Nephron progenitor cell (in vitro differentiated cells): ENCODE data around the gene INSRR.

Experiments used
- DNase-seq: peaks from one replicate; pipeline ENCODE4 v3.0.0; 2021
- H3K27ac Mint-ChIP-seq: 2 replicates; pipeline ENCODE4 v1.8.0; 2021; ENCODE audit warnings: mild to moderate bottlenecking, moderate library complexity, mixed read lengths
- H3K27me3 Mint-ChIP-seq: 2 replicates; pipeline ENCODE4 v1.8.0; 2021; ENCODE audit warnings: mild to moderate bottlenecking, low read depth, mixed read lengths; ENCODE audit not compliant: poor library complexity
- H3K36me3 Mint-ChIP-seq: 2 replicates; pipeline ENCODE4 v1.8.0; 2021; ENCODE audit warnings: low read depth, mixed read lengths
- H3K4me1 Mint-ChIP-seq: 2 replicates; pipeline ENCODE4 v1.8.0; 2021; ENCODE audit warnings: mixed read lengths
- H3K4me3 Mint-ChIP-seq: 2 replicates; pipeline ENCODE4 v1.8.0; 2021; ENCODE audit warnings: mild to moderate bottlenecking, moderate library complexity, mixed read lengths
- H3K9me3 Mint-ChIP-seq: 2 replicates; pipeline ENCODE4 v1.8.0; 2021; ENCODE audit warnings: mild to moderate bottlenecking, moderate library complexity, mixed read lengths
- TF ChIP-seq, protein P1 (sequence below): fragments of 200-600 bp; sonication (generic); IDR thresholded peaks from 2 replicates; pipeline ENCODE4 v1.5.0; 2021; ENCODE audit warnings: antibody characterized with exemption

The INSRR gene

DNA sequence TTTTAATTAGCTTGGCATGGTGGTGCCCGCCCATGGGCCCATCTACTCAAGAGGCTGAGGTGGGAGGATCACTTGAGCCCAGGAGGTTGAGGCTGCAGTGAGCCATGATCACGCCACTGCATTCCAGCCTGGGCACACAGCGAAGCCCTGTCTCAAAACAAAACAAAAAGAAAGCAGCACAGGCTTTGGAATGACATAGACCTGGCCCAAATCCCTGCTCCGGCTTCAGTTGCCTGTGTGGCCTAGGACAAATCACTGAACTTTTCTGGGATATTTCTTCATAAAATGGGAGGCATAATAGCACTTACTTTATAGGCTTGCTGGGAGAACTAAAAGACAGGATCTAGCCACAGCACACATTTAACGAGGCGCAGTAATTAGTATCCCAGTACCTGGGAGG, 37.0 kb upstream of the INSRR start:
- H3K4me3 Mint-ChIP-seq, result no peak overlapping the region
- peaks cover 68% of the 10 kb centered on the region for H3K4me1 Mint-ChIP-seq
- TF ChIP-seq, protein P1, sequence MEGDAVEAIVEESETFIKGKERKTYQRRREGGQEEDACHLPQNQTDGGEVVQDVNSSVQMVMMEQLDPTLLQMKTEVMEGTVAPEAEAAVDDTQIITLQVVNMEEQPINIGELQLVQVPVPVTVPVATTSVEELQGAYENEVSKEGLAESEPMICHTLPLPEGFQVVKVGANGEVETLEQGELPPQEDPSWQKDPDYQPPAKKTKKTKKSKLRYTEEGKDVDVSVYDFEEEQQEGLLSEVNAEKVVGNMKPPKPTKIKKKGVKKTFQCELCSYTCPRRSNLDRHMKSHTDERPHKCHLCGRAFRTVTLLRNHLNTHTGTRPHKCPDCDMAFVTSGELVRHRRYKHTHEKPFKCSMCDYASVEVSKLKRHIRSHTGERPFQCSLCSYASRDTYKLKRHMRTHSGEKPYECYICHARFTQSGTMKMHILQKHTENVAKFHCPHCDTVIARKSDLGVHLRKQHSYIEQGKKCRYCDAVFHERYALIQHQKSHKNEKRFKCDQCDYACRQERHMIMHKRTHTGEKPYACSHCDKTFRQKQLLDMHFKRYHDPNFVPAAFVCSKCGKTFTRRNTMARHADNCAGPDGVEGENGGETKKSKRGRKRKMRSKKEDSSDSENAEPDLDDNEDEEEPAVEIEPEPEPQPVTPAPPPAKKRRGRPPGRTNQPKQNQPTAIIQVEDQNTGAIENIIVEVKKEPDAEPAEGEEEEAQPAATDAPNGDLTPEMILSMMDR, result no peak
- no peak overlapping the region for H3K27ac Mint-ChIP-seq
- DNase-seq, result no peak
- H3K36me3 Mint-ChIP-seq, result no peaks in the 10 kb centered on the region
- H3K27me3 Mint-ChIP-seq, result peaks cover 31% of the 10 kb centered on the region
- no peaks in the 10 kb centered on the region for H3K9me3 Mint-ChIP-seq

DNA sequence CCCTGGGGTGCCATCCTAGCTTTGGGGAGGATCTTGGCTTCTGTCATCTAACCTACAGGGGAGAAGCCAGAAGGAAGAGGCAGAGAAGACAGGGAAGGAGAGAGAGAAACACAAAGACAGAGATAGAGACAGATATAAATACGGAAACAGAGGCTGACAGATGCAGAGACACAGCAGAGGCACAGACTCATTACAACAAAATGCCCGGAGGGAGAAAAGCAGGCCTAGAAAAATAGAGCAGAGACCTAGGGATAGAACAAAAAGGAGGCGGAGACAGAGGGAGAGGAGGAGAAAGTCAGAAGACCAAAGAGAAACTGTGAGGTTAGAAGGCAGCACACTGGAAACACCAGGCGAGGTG, 36.5 kb upstream of the INSRR start:
- Mint-ChIP-seq H3K36me3 (no peaks in the 10 kb centered on the region), H3K27ac (peak overlapping the region; percentile 38), H3K4me1 (peaks cover 65% of the 10 kb centered on the region), H3K4me3 (no peak overlapping the region), H3K27me3 (peaks cover 36% of the 10 kb centered on the region), H3K9me3 (no peaks in the 10 kb centered on the region)
- TF ChIP-seq, protein P1, result no peak
- no peak for DNase-seq

GRCh38 chr1:156894711-156895454, 36.0 kb upstream of the INSRR start:
- H3K36me3 Mint-ChIP-seq, result no peaks in the 10 kb centered on the region
- peaks cover 42% of the 10 kb centered on the region for H3K27me3 Mint-ChIP-seq
- TF ChIP-seq, protein P1, result no peak
- peaks cover 60% of the 10 kb centered on the region for H3K4me1 Mint-ChIP-seq
- DNase-seq, result no peak
- no peaks in the 10 kb centered on the region for H3K9me3 Mint-ChIP-seq
- H3K27ac Mint-ChIP-seq, result no peak overlapping the region
- H3K4me3 Mint-ChIP-seq, result no peak overlapping the region

GRCh38 chr1:156894001-156894400, 35.1 kb upstream of the INSRR start:
- peaks cover 56% of the 10 kb centered on the region for H3K4me1 Mint-ChIP-seq
- H3K27me3 Mint-ChIP-seq, result peaks cover 47% of the 10 kb centered on the region
- no peak overlapping the region for H3K27ac Mint-ChIP-seq
- H3K36me3 Mint-ChIP-seq, result no peaks in the 10 kb centered on the region
- no peaks in the 10 kb centered on the region for H3K9me3 Mint-ChIP-seq
- TF ChIP-seq, protein P1, result no peak
- peak overlapping the region; percentile 41 for H3K4me3 Mint-ChIP-seq
- DNase-seq, result no peak

DNA sequence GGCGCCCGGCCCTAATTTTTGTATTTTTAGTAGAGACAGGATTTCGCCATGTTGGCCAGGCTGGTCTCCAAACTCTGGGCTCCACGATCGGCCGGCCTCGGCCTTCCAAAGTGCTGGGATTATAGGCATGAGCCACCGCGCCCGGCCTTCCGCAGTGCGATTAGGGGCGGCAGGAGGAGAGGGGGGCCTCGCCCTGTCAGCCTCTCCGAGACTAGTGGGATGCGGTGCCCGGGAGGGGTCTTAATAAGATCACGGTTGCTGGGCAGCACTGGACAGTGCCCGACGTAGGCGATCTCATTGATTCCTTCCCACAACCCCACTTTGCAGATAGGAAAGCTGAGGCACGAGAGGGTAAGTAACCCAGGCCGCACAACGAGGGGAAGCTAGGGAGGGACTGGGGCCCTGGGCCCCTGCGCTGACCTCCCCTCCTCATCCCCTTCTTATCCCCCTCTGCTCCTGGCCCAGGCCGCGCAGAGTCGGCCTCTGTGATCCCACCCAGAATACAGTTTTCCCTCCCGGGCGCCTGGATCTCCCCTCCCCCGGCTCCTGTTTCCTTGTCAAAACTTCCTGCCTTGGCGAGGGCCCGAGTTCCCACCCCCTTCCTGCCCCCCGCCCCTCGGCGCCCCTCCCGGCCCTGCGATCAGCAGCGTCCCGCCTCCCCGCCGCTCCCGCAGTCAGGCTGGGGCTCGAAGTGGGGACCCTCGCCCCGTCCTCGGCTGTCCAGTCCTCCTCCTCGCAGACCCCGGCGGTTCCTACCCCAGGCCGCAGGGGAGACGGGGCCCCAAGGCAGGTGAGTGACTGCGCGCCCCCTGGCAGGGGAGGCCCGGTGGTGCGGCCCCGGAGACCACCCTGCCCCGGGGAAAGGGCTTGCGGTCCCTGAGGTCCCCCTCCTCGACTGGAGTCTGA, 34.4 kb upstream of the INSRR start, which contains the start of gene PEAR1:
Gene PEAR1, plus strand, starts transcription at position 671 of the 906 bp plus-strand sequence. CDS start 10,209 bp downstream, outside the sequence.
- H3K27ac Mint-ChIP-seq, result no peak within 1 kb of the TSS
- peak within 1 kb of the TSS; percentile 49 for H3K4me3 Mint-ChIP-seq
- TF ChIP-seq, protein P1, result peak; percentile 26
- H3K4me1 Mint-ChIP-seq, result peaks cover 55% of the 10 kb centered on the region
- no peaks in the 10 kb centered on the region for H3K36me3 Mint-ChIP-seq
- H3K27me3 Mint-ChIP-seq, result peaks cover 45% of the 10 kb centered on the region
- no peaks in the 10 kb centered on the region for H3K9me3 Mint-ChIP-seq
- peak; percentile 66 for DNase-seq
